ENCODE data around the gene DHX16. TPM values are rescaled to one million over a fixed set of nuclear protein-coding genes. Genes with fewer than 3 reads are reported as not detected.

Gene DHX16
- total and polyA plus RNA-seq, 9 of the 15 experiments (the other 6 are each of a cell fraction or from before 2014, with no cell fraction given): 14.6 to 66.1 (median 47.5) TPM

DNA sequence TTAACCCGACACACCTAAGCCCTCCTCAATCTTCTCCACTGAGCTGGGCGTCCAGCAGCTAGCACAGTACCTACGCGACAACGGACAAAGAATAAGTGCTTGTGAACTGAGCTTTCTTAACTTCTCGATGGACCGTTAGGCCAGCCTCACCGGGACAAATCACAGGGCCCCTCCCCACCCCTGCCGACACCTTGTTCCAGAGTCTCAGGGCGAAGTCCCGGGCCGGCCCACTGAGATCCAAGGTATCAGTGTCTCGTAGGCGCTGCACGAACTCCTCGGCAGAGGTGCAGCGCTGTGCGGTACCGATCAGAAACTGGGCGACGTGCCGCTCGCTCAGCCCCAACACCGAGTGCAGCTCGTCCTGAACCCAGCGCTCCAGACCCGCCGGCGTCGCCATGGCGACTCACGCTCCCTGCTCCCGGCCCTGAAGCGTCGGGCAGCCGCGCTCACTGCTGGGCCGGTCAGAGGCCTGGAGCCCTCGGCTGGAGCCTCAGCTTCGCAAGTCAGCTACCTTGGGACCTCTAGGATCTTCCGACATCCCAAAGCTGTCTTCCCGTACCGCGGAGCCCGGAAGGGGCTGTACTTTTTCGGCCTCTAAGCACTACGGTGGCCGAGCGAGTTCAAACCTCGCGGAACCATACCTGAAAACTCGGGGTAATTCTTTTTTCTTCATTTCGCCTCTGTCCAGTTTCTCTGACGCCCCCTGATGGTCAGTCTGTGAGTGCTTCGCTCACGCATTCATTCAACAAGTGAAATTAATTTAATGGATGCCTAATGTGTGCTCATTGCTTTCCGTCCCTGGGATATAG lies at the start of gene DHX16 (continued):
- TF ChIP-seq SP2 (IDR thresholded peaks at IDR 0.05; ENCODE audit: extremely low read depth, low read depth, low read length, poor library complexity, severe bottlenecking) (no peak), PML (IDR thresholded peaks at IDR 0.05; ENCODE audit: low read length) (peak; percentile 40; the same call in 1 of the 2 replicates), HIVEP1 (CRISPR knock-in tag; IDR thresholded peaks at IDR 0.05) (no peak), TEAD2 (tag; IDR thresholded peaks at IDR 0.05) (no peak), BRCA1 (IDR thresholded peaks at IDR 0.05) (no peak), BRCA1 (CRISPR knock-in tag; IDR thresholded peaks at IDR 0.05) (peak; percentile 66; the same call in 1 of the 2 replicates), RBM14 (IDR thresholded peaks at IDR 0.05; ENCODE audit: borderline replicate concordance, insufficient read depth, low read depth, low read length) (no peak), SIX5 (IDR thresholded peaks at IDR 0.05; ENCODE audit: borderline replicate concordance in 1 of 2, insufficient read depth in 1 of 2, low read depth in 1 of 2, low read length in 2 of 2) (no peak), ZNF507 (tag; conservative IDR thresholded peaks at IDR 0.05) (no peak), BRF2 (IDR thresholded peaks at IDR 0.05; ENCODE audit: borderline replicate concordance, insufficient read depth, insufficient read length) (no peak), SIN3B (IDR thresholded peaks at IDR 0.05; ENCODE audit: low read depth) (peak; percentile 84), RBM25 (IDR thresholded peaks at IDR 0.05; ENCODE audit: low read depth, low read length, severe bottlenecking) (peak; percentile 60), MYBL2 (IDR thresholded peaks at IDR 0.05; ENCODE audit: low read depth) (no peak), MYBL2 (CRISPR knock-in tag; IDR thresholded peaks at IDR 0.05; ENCODE audit: borderline replicate concordance) (no peak), SAFB2 (IDR thresholded peaks at IDR 0.05; ENCODE audit: borderline replicate concordance, low read depth, low read length, severe bottlenecking) (no peak), CBX8 (IDR thresholded peaks at IDR 0.05; ENCODE audit: borderline replicate concordance, extremely low read depth, low read depth, low read length, poor library complexity, severe bottlenecking) (no peak), TOE1 (IDR thresholded peaks at IDR 0.05; ENCODE audit: borderline replicate concordance) (peak; percentile 90), TOE1 (CRISPR knock-in tag; IDR thresholded peaks at IDR 0.05; ENCODE audit: borderline replicate concordance, low read depth) (no peak; the same call in 1 of the 2 replicates), CBX5 (IDR thresholded peaks at IDR 0.05; ENCODE audit: borderline replicate concordance, low read depth) (no peak)
- TF ChIP-seq, protein P1, sequence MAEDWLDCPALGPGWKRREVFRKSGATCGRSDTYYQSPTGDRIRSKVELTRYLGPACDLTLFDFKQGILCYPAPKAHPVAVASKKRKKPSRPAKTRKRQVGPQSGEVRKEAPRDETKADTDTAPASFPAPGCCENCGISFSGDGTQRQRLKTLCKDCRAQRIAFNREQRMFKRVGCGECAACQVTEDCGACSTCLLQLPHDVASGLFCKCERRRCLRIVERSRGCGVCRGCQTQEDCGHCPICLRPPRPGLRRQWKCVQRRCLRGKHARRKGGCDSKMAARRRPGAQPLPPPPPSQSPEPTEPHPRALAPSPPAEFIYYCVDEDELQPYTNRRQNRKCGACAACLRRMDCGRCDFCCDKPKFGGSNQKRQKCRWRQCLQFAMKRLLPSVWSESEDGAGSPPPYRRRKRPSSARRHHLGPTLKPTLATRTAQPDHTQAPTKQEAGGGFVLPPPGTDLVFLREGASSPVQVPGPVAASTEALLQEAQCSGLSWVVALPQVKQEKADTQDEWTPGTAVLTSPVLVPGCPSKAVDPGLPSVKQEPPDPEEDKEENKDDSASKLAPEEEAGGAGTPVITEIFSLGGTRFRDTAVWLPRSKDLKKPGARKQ (CRISPR knock-in tag; IDR thresholded peaks at IDR 0.05): no peak
- TF ChIP-seq, protein P2, sequence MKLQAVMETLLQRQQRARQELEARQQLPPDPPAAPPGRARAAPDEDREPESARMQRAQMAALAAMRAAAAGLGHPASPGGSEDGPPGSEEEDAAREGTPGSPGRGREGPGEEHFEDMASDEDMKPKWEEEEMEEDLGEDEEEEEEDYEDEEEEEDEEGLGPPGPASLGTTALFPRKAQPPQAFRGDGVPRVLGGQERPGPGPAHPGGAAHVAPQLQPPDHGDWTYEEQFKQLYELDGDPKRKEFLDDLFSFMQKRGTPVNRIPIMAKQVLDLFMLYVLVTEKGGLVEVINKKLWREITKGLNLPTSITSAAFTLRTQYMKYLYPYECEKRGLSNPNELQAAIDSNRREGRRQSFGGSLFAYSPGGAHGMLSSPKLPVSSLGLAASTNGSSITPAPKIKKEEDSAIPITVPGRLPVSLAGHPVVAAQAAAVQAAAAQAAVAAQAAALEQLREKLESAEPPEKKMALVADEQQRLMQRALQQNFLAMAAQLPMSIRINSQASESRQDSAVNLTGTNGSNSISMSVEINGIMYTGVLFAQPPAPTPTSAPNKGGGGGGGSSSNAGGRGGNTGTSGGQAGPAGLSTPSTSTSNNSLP (IDR thresholded peaks at IDR 0.05; ENCODE audit: borderline replicate concordance, low read depth, low read length): peak; percentile 99

Data from K562 (cell line).